ENCODE measurements around the gene GGACT. TPM values are rescaled to one million over a fixed set of nuclear protein-coding genes. Genes with fewer than 3 reads are reported as not detected.

Gene GGACT
- total RNA-seq, 3 donors from 2014 or later (not counting 1 experiment from before 2014, with no cell fraction given), result 8.8 to 16.4 (median 15.1) TPM

- Histone ChIP-seq H3K4me1 (ENCODE audit: control insufficient read depth, insufficient read depth, low read length) (peaks cover 17% of the 10 kb centered on the region), H3K36me3 (ENCODE audit: control insufficient read depth, insufficient read depth, low read length) (no peaks in the 10 kb centered on the region), H3K4me3 (ENCODE audit: low read length) (no peak overlapping the region), H3K27ac (ENCODE audit: low read length) (peak overlapping the region; percentile 53), H3K9me3 (ENCODE audit: control insufficient read depth, insufficient read depth, low read length) (no peaks in the 10 kb centered on the region), H3K27me3 (ENCODE audit: control insufficient read depth, insufficient read depth, low read length) (no peaks in the 10 kb centered on the region)
- WGBS (ENCODE audit: insufficient coverage), result 76% methylated on average over 15 of the region's 15 CpGs
- Mint-ChIP-seq H3K9me3 (no peaks in the 10 kb centered on the region), H3K36me3 (no peaks in the 10 kb centered on the region), H3K27me3 (ENCODE audit: low read depth in 2 of 2) (no peaks in the 10 kb centered on the region), H3K4me3 (peak overlapping the region; percentile 67), H3K27ac (peak overlapping the region; percentile 74 to 85), H3K4me1 (peaks cover 21 to 36% of the 10 kb centered on the region in 2 donors)
- peak; percentile 66 to 78 (median 70) for ATAC-seq
- intact Hi-C loops (cut with micrococcal nuclease), result no loop called here
- DNase-seq, result peak in 1 of 2 donors; percentile 16
- TF ChIP-seq CTCF (IDR thresholded peaks at IDR 0.05), result no peak
Observed at GRCh38 chr13:100506154-100506553, 82.4 kb downstream of the GGACT start.

- no peaks in the 10 kb centered on the region for H3K27me3 ChIP-seq (ENCODE audit: control insufficient read depth, insufficient read depth, low read length)
- no peak for TF ChIP-seq CTCF (IDR thresholded peaks at IDR 0.05)
- Mint-ChIP-seq H3K4me1 (peaks cover 26 to 35% of the 10 kb centered on the region in 2 donors), H3K9me3 (no peaks in the 10 kb centered on the region), H3K27ac (no peak overlapping the region), H3K4me3 (no peak overlapping the region), H3K27me3 (ENCODE audit: low read depth in 2 of 2) (no peaks in the 10 kb centered on the region), H3K36me3 (no peaks in the 10 kb centered on the region)
- peaks cover 17% of the 10 kb centered on the region for H3K4me1 ChIP-seq (ENCODE audit: control insufficient read depth, insufficient read depth, low read length)
- H3K4me3 ChIP-seq (ENCODE audit: low read length), result no peak overlapping the region
- WGBS (ENCODE audit: insufficient coverage), result 93% methylated on average over 3 of the region's 3 CpGs
- no peaks in the 10 kb centered on the region for H3K36me3 ChIP-seq (ENCODE audit: control insufficient read depth, insufficient read depth, low read length)
- no peaks in the 10 kb centered on the region for H3K9me3 ChIP-seq (ENCODE audit: control insufficient read depth, insufficient read depth, low read length)
- intact Hi-C loops (cut with micrococcal nuclease), result no loop called here
- ATAC-seq, result no peak
- H3K27ac ChIP-seq (ENCODE audit: low read length), result no peak overlapping the region
- no peak for DNase-seq
Observed at GRCh38 chr13:100503622-100504021, 85.0 kb downstream of the GGACT start.

GRCh38 chr13:100502446-100502845 lies 86.1 kb downstream of the GGACT start:
- Mint-ChIP-seq H3K27me3 (ENCODE audit: low read depth in 2 of 2) (no peaks in the 10 kb centered on the region), H3K4me3 (no peak overlapping the region), H3K36me3 (no peaks in the 10 kb centered on the region), H3K4me1 (peaks cover 31 to 38% of the 10 kb centered on the region in 2 donors), H3K9me3 (no peaks in the 10 kb centered on the region), H3K27ac (no peak overlapping the region)
- TF ChIP-seq CTCF (IDR thresholded peaks at IDR 0.05), result no peak
- Histone ChIP-seq H3K27ac (ENCODE audit: low read length) (no peak overlapping the region), H3K4me1 (ENCODE audit: control insufficient read depth, insufficient read depth, low read length) (peaks cover 17% of the 10 kb centered on the region), H3K27me3 (ENCODE audit: control insufficient read depth, insufficient read depth, low read length) (no peaks in the 10 kb centered on the region), H3K36me3 (ENCODE audit: control insufficient read depth, insufficient read depth, low read length) (no peaks in the 10 kb centered on the region), H3K9me3 (ENCODE audit: control insufficient read depth, insufficient read depth, low read length) (no peaks in the 10 kb centered on the region), H3K4me3 (ENCODE audit: low read length) (no peak overlapping the region)
- 78% methylated on average over 2 of the region's 2 CpGs for WGBS (ENCODE audit: insufficient coverage)
- DNase-seq (no peak), ATAC-seq (no peak)
- intact Hi-C loops (cut with micrococcal nuclease), result no loop called here

- no peak for TF ChIP-seq CTCF (IDR thresholded peaks at IDR 0.05)
- H3K36me3 ChIP-seq (ENCODE audit: control insufficient read depth, insufficient read depth, low read length), result no peaks in the 10 kb centered on the region
- H3K27me3 Mint-ChIP-seq (ENCODE audit: low read depth in 2 of 2), result no peaks in the 10 kb centered on the region
- intact Hi-C loops (cut with micrococcal nuclease), result no loop called here
- H3K4me1 ChIP-seq (ENCODE audit: control insufficient read depth, insufficient read depth, low read length), result no peaks in the 10 kb centered on the region
- no peaks in the 10 kb centered on the region for H3K9me3 ChIP-seq (ENCODE audit: control insufficient read depth, insufficient read depth, low read length)
- H3K4me1 Mint-ChIP-seq, result peaks cover 29 to 30% of the 10 kb centered on the region in 2 donors
- H3K27ac Mint-ChIP-seq, result no peak overlapping the region
- H3K9me3 Mint-ChIP-seq, result no peaks in the 10 kb centered on the region
- H3K4me3 Mint-ChIP-seq, result no peak overlapping the region
- H3K4me3 ChIP-seq (ENCODE audit: low read length), result no peak overlapping the region
- ATAC-seq (no peak), DNase-seq (no peak)
- H3K36me3 Mint-ChIP-seq, result no peaks in the 10 kb centered on the region
- WGBS (ENCODE audit: insufficient coverage), result 100% methylated on average over 1 of the region's 1 CpG
- no peak overlapping the region for H3K27ac ChIP-seq (ENCODE audit: low read length)
- H3K27me3 ChIP-seq (ENCODE audit: control insufficient read depth, insufficient read depth, low read length), result no peaks in the 10 kb centered on the region
Observed at GRCh38 chr13:100497389-100497788, 91.2 kb downstream of the GGACT start.

Data from natural killer cell (primary cell).